DND-41 (cell line): ENCODE measurements around the gene KTI12.
A peak's percentile ranks its signal among the peaks of the same experiment; 100 is the strongest.

Experiments
- ATAC-seq: fragments of 200-7000 bp; cut with Tn5 transposase; 3 replicates; pipeline ENCODE4 v1.9.1; 2021; ENCODE audit warnings: low read depth; ENCODE audit not compliant: insufficient read depth
- DNase-seq: peaks from one replicate; pipeline ENCODE4 v3.0.0-alpha.2; 2020
- H2AFZ ChIP-seq: 2 replicates; pipeline ENCODE4 v1.6.0; 2012; ENCODE audit warnings: low read depth, low read length
- H3K27ac ChIP-seq: 2 replicates; pipeline ENCODE4 v1.5.1; 2012; ENCODE audit warnings: low read length, inconsistent platforms
- H3K27me3 ChIP-seq: fragments of 200-600 bp; sonication (generic); 2 replicates; pipeline ENCODE4 v1.6.0; 2012; ENCODE audit warnings: low read length, mild to moderate bottlenecking, inconsistent platforms; ENCODE audit not compliant: insufficient read depth, poor library complexity
- H3K36me3 ChIP-seq: 2 replicates; pipeline ENCODE4 v1.5.1; 2012; ENCODE audit warnings: low read length, inconsistent platforms; ENCODE audit not compliant: insufficient read depth
- H3K4me1 ChIP-seq: 2 replicates; pipeline ENCODE4 v1.5.1; 2012; ENCODE audit warnings: mild to moderate bottlenecking, low read length; ENCODE audit not compliant: insufficient read depth
- H3K4me2 ChIP-seq: 2 replicates; pipeline ENCODE4 v1.6.0; 2012; ENCODE audit warnings: mild to moderate bottlenecking, moderate library complexity, low read length, inconsistent platforms; ENCODE audit not compliant: insufficient read depth
- H3K4me3 ChIP-seq, 2 experiments: fragments of 200-600 bp in 1 of 2; shearing (Covaris generic) in 1 of 2; 2 replicates each; pipeline ENCODE4 v1.5.1; 2012 to 2016; ENCODE audit warnings: inconsistent platforms in 2 of 2, low read length in 2 of 2, mild to moderate bottlenecking in 2 of 2, low read depth in 1 of 2, moderate library complexity in 1 of 2
- H3K79me2 ChIP-seq: 2 replicates; pipeline ENCODE4 v1.6.0; 2012; ENCODE audit warnings: low read length, inconsistent platforms; ENCODE audit not compliant: insufficient read depth
- H3K9ac ChIP-seq: 2 replicates; pipeline ENCODE4 v1.6.0; 2012; ENCODE audit warnings: low read depth, mild to moderate bottlenecking, inconsistent platforms, low read length, moderate library complexity
- H3K9me3 ChIP-seq: 2 replicates; pipeline ENCODE4 v1.5.1; 2012; ENCODE audit warnings: low read length, moderate library complexity, mild to moderate bottlenecking, inconsistent platforms; ENCODE audit not compliant: insufficient read depth, severe bottlenecking
- H4K20me1 ChIP-seq: 2 replicates; pipeline ENCODE4 v1.6.0; 2012; ENCODE audit warnings: low read length; ENCODE audit not compliant: insufficient read depth
- CTCF ChIP-seq: IDR thresholded peaks from 2 replicates; pipeline ENCODE4 v1.5.1; 2012; ENCODE audit warnings: borderline replicate concordance, low read length, moderate library complexity, mild to moderate bottlenecking; ENCODE audit not compliant: poor library complexity, severe bottlenecking; ENCODE audit errors: extremely low read depth
- EZH2 ChIP-seq: IDR thresholded peaks from 3 replicates; pipeline ENCODE4 v1.6.1; 2012; ENCODE audit warnings: borderline replicate concordance, low read depth, mild to moderate bottlenecking, moderate library complexity, low read length, inconsistent platforms; ENCODE audit not compliant: severe bottlenecking

KTI12 gene

GRCh38 chr1:52056937-52057231, 23.3 kb upstream of the KTI12 start:
- H3K79me2 ChIP-seq, result peaks cover 92% of the 10 kb centered on the region

GRCh38 chr1:52056163-52056936, 22.7 kb upstream of the KTI12 start, which contains the start of gene BTF3L4:
Gene BTF3L4 (plus strand): TSS chr1:52056295. CDS start chr1:52059848, 3,553 bp downstream.
- DNase-seq, result peak; percentile 97
- TF ChIP-seq CTCF, result peak; percentile 32
- no peak for TF ChIP-seq EZH2
- Histone ChIP-seq H3K79me2 (peaks cover 94% of the 10 kb centered on the region), H4K20me1 (peaks cover 22% of the 10 kb centered on the region), H2AFZ (peak within 1 kb of the TSS; percentile 67), H3K4me2 (peak within 1 kb of the TSS; percentile 85), H3K27ac (peak within 1 kb of the TSS; percentile 98), H3K4me3 (peak within 1 kb of the TSS; percentile 79 to 80), H3K4me1 (peaks cover 76% of the 10 kb centered on the region), H3K36me3 (peaks cover 41% of the 10 kb centered on the region), H3K9me3 (no peaks in the 10 kb centered on the region), H3K9ac (peak within 1 kb of the TSS; percentile 89), H3K27me3 (no peaks in the 10 kb centered on the region)
- ATAC-seq, result peak; percentile 81

More at GRCh38 chr1:52056937-52057231, 23.3 kb upstream of the KTI12 start:
- H3K9me3 ChIP-seq, result no peaks in the 10 kb centered on the region
- H3K4me1 ChIP-seq, result peaks cover 71% of the 10 kb centered on the region
- no peaks in the 10 kb centered on the region for H3K27me3 ChIP-seq
- peaks cover 37% of the 10 kb centered on the region for H3K36me3 ChIP-seq
- H3K27ac ChIP-seq, result peak overlapping the region; percentile 98
- peak overlapping the region; percentile 85 for H3K4me2 ChIP-seq
- TF ChIP-seq CTCF (no peak), EZH2 (no peak)
- DNase-seq, result no peak
- peak overlapping the region; percentile 11; the same call in 1 of the 2 replicates for H2AFZ ChIP-seq
- peak; percentile 54 for ATAC-seq
- H3K9ac ChIP-seq, result peak overlapping the region; percentile 89
- peaks cover 20% of the 10 kb centered on the region for H4K20me1 ChIP-seq
- H3K4me3 ChIP-seq, result peak overlapping the region; percentile 79 to 80; a peak in 3 of 4 replicates

- DNase-seq (no peak), ATAC-seq (no peak)
- Histone ChIP-seq H3K27me3 (no peaks in the 10 kb centered on the region), H4K20me1 (peaks cover 22% of the 10 kb centered on the region), H2AFZ (peak overlapping the region; percentile 67), H3K9me3 (no peaks in the 10 kb centered on the region), H3K4me2 (peak overlapping the region; percentile 85), H3K27ac (peak overlapping the region; percentile 98), H3K4me1 (peaks cover 79% of the 10 kb centered on the region), H3K36me3 (peaks cover 42% of the 10 kb centered on the region), H3K4me3 (peak overlapping the region; percentile 79 to 80), H3K9ac (peak overlapping the region; percentile 89), H3K79me2 (peaks cover 93% of the 10 kb centered on the region)
- TF ChIP-seq CTCF (no peak), EZH2 (no peak)
Observed at GRCh38 chr1:52055866-52056162, 22.2 kb upstream of the KTI12 start.
